Measurements from ENCODE around the gene RHBDL3. TPM values are rescaled to one million over a fixed set of nuclear protein-coding genes. Genes with fewer than 3 reads are reported as not detected.

RHBDL3 gene
- total RNA-seq, 6 experiments from 2014 or later = 0.04 to 0.09 TPM; not detected in 4

GRCh38 chr17:32249475-32249874 lies 16.2 kb upstream of the RHBDL3 start:
- Histone ChIP-seq H3K9me3 (no peaks in the 10 kb centered on the region), H3K4me3 (no peak overlapping the region), H3K27ac (no peak overlapping the region), H3K4me1 (no peaks in the 10 kb centered on the region), H3K36me3 (no peaks in the 10 kb centered on the region), H3K27me3 (no peaks in the 10 kb centered on the region)
- WGBS (ENCODE audit: insufficient coverage, low coverage, low lambda C conversion rate, missing lambda C conversion rate) = 83% methylated on average over 3 of the region's 3 CpGs
- ATAC-seq = no peak
- no peak for DNase-seq
- intact Hi-C loops (cut with DNase I) = no loop called here
- TF ChIP-seq POLR2A (IDR thresholded peaks at IDR 0.05) = no peak
- TF ChIP-seq, protein P1, sequence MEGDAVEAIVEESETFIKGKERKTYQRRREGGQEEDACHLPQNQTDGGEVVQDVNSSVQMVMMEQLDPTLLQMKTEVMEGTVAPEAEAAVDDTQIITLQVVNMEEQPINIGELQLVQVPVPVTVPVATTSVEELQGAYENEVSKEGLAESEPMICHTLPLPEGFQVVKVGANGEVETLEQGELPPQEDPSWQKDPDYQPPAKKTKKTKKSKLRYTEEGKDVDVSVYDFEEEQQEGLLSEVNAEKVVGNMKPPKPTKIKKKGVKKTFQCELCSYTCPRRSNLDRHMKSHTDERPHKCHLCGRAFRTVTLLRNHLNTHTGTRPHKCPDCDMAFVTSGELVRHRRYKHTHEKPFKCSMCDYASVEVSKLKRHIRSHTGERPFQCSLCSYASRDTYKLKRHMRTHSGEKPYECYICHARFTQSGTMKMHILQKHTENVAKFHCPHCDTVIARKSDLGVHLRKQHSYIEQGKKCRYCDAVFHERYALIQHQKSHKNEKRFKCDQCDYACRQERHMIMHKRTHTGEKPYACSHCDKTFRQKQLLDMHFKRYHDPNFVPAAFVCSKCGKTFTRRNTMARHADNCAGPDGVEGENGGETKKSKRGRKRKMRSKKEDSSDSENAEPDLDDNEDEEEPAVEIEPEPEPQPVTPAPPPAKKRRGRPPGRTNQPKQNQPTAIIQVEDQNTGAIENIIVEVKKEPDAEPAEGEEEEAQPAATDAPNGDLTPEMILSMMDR (IDR thresholded peaks at IDR 0.05) = no peak

DNA sequence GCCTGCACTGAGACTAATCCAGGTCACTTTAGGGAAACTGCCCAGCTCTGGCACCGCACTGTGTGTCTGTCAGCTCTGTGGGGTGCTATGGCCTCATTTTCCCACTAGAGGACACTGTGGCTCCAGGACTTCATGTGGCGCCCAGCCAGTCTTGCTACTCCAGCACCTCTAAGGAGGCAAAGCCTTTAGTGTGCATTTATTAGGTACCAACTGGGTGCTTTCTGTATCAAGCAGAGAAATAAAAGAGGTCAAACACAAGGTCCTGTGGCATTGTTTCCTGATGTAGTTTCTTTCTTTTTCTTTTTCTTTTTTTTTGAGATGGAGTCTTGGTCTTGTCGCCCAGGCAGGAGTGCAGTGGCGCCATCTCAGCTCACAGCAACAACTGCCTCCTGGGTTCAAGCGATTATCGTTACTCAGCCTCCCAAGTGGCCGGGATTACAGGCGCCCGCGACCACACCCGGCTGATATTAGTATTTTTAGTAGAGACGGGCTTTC lies 12.5 kb upstream of the RHBDL3 start:
- H3K4me3 ChIP-seq = no peak overlapping the region
- H3K9me3 ChIP-seq = no peaks in the 10 kb centered on the region
- DNase-seq = peak; percentile 77 to 80 (median 79)
- WGBS (ENCODE audit: insufficient coverage, low coverage, low lambda C conversion rate, missing lambda C conversion rate) = 47% methylated on average over 6 of the region's 12 CpGs
- H3K4me1 ChIP-seq = no peaks in the 10 kb centered on the region
- intact Hi-C loops (cut with DNase I) = loop anchor here in 1 of 2 donors (5.0 kb wide), 1 partner anchor 69 kb away; no protein-coding TSS in a partner anchor
- TF ChIP-seq, protein P1 (IDR thresholded peaks at IDR 0.05) = peak; percentile 93 to 98 (median 96)
- no peak for TF ChIP-seq POLR2A (IDR thresholded peaks at IDR 0.05)
- ATAC-seq = peak; percentile 99 to 100 (median 100)
- no peak overlapping the region for H3K27ac ChIP-seq
- H3K27me3 ChIP-seq = no peaks in the 10 kb centered on the region
- H3K36me3 ChIP-seq = no peaks in the 10 kb centered on the region

DNA sequence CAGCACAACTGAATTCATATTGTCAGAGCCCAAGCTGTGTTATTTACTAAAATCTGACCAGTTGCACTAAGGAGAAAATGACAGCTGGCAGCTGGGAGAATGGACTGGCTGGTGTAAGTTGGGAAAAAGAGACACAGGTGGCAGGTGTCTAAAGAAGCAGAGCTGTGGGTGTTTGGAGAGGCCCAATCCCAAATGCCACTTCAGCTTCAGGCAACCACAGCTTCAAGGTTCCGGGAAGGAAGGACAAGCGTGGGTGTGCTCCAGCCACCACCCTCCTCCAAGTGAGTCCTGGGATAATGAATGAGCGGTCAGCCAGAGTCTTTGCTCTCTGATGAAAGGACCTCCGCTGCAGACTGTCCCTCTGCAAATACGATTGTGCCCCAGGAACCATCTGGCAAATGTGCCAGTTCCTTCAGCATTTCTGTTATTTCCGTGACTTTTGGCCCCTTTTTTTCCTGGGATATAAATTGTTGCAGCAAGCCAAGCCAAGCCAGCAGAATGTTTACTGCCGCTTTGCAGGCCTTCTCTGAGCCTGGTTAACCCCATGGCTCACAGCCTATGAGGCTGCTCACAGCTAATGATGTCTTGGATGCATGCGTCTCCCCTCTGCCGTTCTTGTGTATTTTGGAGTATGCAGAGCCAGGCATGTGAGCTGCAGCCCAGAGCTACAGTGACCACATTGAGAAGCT lies 9.5 kb upstream of the RHBDL3 start:
- intact Hi-C loops (cut with DNase I) = loop anchor here in 1 of 2 donors (5.0 kb wide), 1 partner anchor 66 kb away; no protein-coding TSS in a partner anchor
- no peaks in the 10 kb centered on the region for H3K27me3 ChIP-seq
- 77% methylated on average over 8 of the region's 9 CpGs for WGBS (ENCODE audit: insufficient coverage, low coverage, low lambda C conversion rate, missing lambda C conversion rate)
- H3K4me1 ChIP-seq = no peaks in the 10 kb centered on the region
- TF ChIP-seq, protein P1 (IDR thresholded peaks at IDR 0.05) = no peak
- TF ChIP-seq POLR2A (IDR thresholded peaks at IDR 0.05) = no peak
- DNase-seq (no peak), ATAC-seq (no peak)
- no peaks in the 10 kb centered on the region for H3K9me3 ChIP-seq
- no peak overlapping the region for H3K4me3 ChIP-seq
- no peak overlapping the region for H3K27ac ChIP-seq
- no peaks in the 10 kb centered on the region for H3K36me3 ChIP-seq

DNA sequence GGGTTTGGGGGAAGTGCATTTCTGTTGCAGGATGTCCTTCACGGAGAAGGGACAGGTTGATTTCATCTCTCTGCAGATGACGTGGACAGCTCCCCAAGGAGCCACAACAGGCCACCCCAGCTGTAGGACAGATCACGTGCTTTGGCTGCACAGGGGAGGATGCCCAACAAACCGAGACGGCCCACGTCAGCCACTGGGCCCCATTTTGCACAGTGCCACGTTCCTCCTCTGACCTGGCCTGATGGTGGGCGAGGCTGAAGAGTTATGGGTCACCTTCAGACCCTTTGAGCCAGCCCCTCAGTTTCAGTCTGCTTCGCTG lies 9.0 kb upstream of the RHBDL3 start:
- Histone ChIP-seq H3K4me3 (no peak overlapping the region), H3K27ac (no peak overlapping the region), H3K36me3 (no peaks in the 10 kb centered on the region), H3K9me3 (no peaks in the 10 kb centered on the region), H3K27me3 (no peaks in the 10 kb centered on the region), H3K4me1 (no peaks in the 10 kb centered on the region)
- DNase-seq = no peak
- no CpG with 5 or more reads among the region's 9 CpGs for WGBS (ENCODE audit: insufficient coverage, low coverage, low lambda C conversion rate, missing lambda C conversion rate)
- intact Hi-C loops (cut with DNase I) = loop anchor here in 1 of 2 donors (5.0 kb wide), 1 partner anchor 66 kb away; no protein-coding TSS in a partner anchor
- ATAC-seq = no peak
- TF ChIP-seq POLR2A (IDR thresholded peaks at IDR 0.05) = no peak
- TF ChIP-seq, protein P1 (IDR thresholded peaks at IDR 0.05) = no peak

Data from right lobe of liver (tissue), 6 donors.